HG03521 (cell line): ENCODE data around the gene SURF4.

ENCODE experiments used
- ATAC-seq: cut with Tn5 transposase; IDR thresholded peaks from one replicate; pipeline ENCODE4 v1.9.1; 2021; ENCODE audit warnings: mild to moderate bottlenecking, moderate library complexity; ENCODE audit not compliant: unreplicated experiment

Gene SURF4

GRCh38 chr9:133375116-133375723 lies 640 bp downstream of the SURF4 start:
- no peak for ATAC-seq

GRCh38 chr9:133374612-133375115 lies 1.2 kb downstream of the SURF4 start:
- no peak for ATAC-seq

GRCh38 chr9:133372144-133372543 lies 3.7 kb downstream of the SURF4 start:
- ATAC-seq: no peak

- ATAC-seq: no peak
Observed at GRCh38 chr9:133371261-133371711, 4.6 kb downstream of the SURF4 start.

- ATAC-seq: no peak
Observed at GRCh38 chr9:133370685-133371084, 5.2 kb downstream of the SURF4 start.

GRCh38 chr9:133369933-133370332 lies 5.9 kb downstream of the SURF4 start:
- ATAC-seq: no peak

GRCh38 chr9:133369422-133369821 lies 6.4 kb downstream of the SURF4 start:
- ATAC-seq: no peak

GRCh38 chr9:133368249-133368881 lies 7.5 kb downstream of the SURF4 start:
- no peak for ATAC-seq

GRCh38 chr9:133367778-133368177 lies 8.1 kb downstream of the SURF4 start:
- no peak for ATAC-seq

GRCh38 chr9:133367221-133367620 lies 8.6 kb downstream of the SURF4 start:
- no peak for ATAC-seq

- no peak for ATAC-seq
Observed at GRCh38 chr9:133366435-133366834, 9.4 kb downstream of the SURF4 start.

- ATAC-seq: no peak
Observed at GRCh38 chr9:133362359-133363044, 13.4 kb downstream of the SURF4 start.

GRCh38 chr9:133361507-133362092 lies 14.3 kb downstream of the SURF4 start:
- ATAC-seq: no peak

GRCh38 chr9:133360400-133361393 lies 15.2 kb downstream of the SURF4 start:
- no peak for ATAC-seq

- ATAC-seq: no peak
Observed at GRCh38 chr9:133359399-133360175, 16.3 kb downstream of the SURF4 start.

- ATAC-seq: no peak
Observed at GRCh38 chr9:133357656-133358055, 18.2 kb downstream of the SURF4 start.

- ATAC-seq: peak; percentile 54
Observed at GRCh38 chr9:133356391-133357091, 19.3 kb downstream of the SURF4 start, which contains the start of the genes SURF1 and SURF2. Gene SURF1 (minus strand): TSS chr9:133356487. CDS start chr9:133356453, 34 bp downstream. Gene SURF2 (plus strand): TSS chr9:133356550. CDS start chr9:133356593, 43 bp downstream.

GRCh38 chr9:133355881-133356357 lies 19.9 kb downstream of the SURF4 start:
- peak; percentile 6 for ATAC-seq

- no peak for ATAC-seq
Observed at GRCh38 chr9:133354766-133355165, 21.1 kb downstream of the SURF4 start.
